OCI-LY7 (cell line): Measurements from ENCODE around the gene ECE1. TPM values are rescaled to one million over a fixed set of nuclear protein-coding genes. Genes with fewer than 3 reads are reported as not detected.
"Not testable (repeated sequence)": the region's sequence is repeated elsewhere in the genome, so short reads cannot be mapped to it uniquely, and the experiment has no call there.

Experiments used
- BruUV-seq: library from RNA; stranded (reverse); fragments of 400-500 nt; replicated peaks from 2 replicates; lab custom pipeline; 2021; lab: Mats Ljungman, UMichigan
- CTCF ChIA-PET: fragments of 300-600 bp; sonication (Branson Sonifier 250); formaldehyde crosslinking; loops from one replicate; lab custom pipeline; 2022; ENCODE audit warnings: antibody characterized with exemption; ENCODE audit not compliant: unreplicated experiment; lab: Charles Lee
- POLR2A ChIA-PET: fragments of 300-600 bp; sonication (Branson Sonifier 250); formaldehyde crosslinking; loops from one replicate; lab custom pipeline; 2022; ENCODE audit warnings: antibody characterized with exemption; lab: Charles Lee
- DNase-seq: peaks from one replicate; pipeline ENCODE4 v3.0.0-alpha.2; 2015; ENCODE audit warnings: low spot score
- H2AFZ ChIP-seq: fragments of 200-600 bp; sonication (generic), shearing (Covaris generic); 2 replicates; pipeline ENCODE4 v1.6.1; 2014; ENCODE audit warnings: mild to moderate bottlenecking, antibody characterized with exemption, low read length, moderate library complexity
- H3K27ac ChIP-seq: fragments of 200-600 bp; sonication (generic); 2 replicates; pipeline ENCODE4 v1.5.1; 2014; ENCODE audit warnings: mixed run types, low read depth, mild to moderate bottlenecking, moderate library complexity, low read length, inconsistent platforms; ENCODE audit not compliant: poor library complexity, severe bottlenecking
- H3K36me3 ChIP-seq: fragments of 200-600 bp; sonication (generic); 2 replicates; pipeline ENCODE4 v1.6.1; 2014; ENCODE audit warnings: mild to moderate bottlenecking, antibody characterized with exemption, low read length, moderate library complexity, mixed read lengths; ENCODE audit not compliant: insufficient read depth
- H3K4me1 ChIP-seq: fragments of 200-600 bp; sonication (generic); 2 replicates; pipeline ENCODE4 v1.5.1; 2014; ENCODE audit warnings: mild to moderate bottlenecking, low read length; ENCODE audit not compliant: insufficient read depth, poor library complexity, severe bottlenecking
- H3K4me2 ChIP-seq: fragments of 200-600 bp; sonication (generic); 2 replicates; pipeline ENCODE4 v1.6.1; 2014; ENCODE audit warnings: mild to moderate bottlenecking, low read length
- H3K4me3 ChIP-seq: fragments of 200-600 bp; sonication (generic); 2 replicates; pipeline ENCODE4 v1.5.1; 2014; ENCODE audit warnings: mild to moderate bottlenecking, low read depth, low read length; ENCODE audit not compliant: poor library complexity, severe bottlenecking
- H3K79me2 ChIP-seq: fragments of 200-600 bp; sonication (generic); 2 replicates; pipeline ENCODE4 v1.6.1; 2016; ENCODE audit warnings: low read depth, mild to moderate bottlenecking, low read length, moderate library complexity, mixed read lengths; ENCODE audit not compliant: insufficient read depth
- H3K9me2 ChIP-seq: fragments of 200-600 bp; sonication (generic); 2 replicates; pipeline ENCODE4 v1.6.1; 2016; ENCODE audit warnings: mild to moderate bottlenecking, low read length, mixed read lengths; ENCODE audit not compliant: insufficient read depth
- H3K9me3 ChIP-seq: fragments of 200-600 bp; sonication (generic); 2 replicates; pipeline ENCODE4 v1.6.1; 2014; ENCODE audit warnings: mild to moderate bottlenecking, mixed run types, low read length, mixed read lengths
- H4K20me1 ChIP-seq: fragments of 200-600 bp; sonication (generic); 2 replicates; pipeline ENCODE4 v1.6.1; 2014; ENCODE audit warnings: mild to moderate bottlenecking, antibody characterized with exemption, low read length, moderate library complexity, mixed read lengths; ENCODE audit not compliant: insufficient read depth
- EZH2phosphoT487 ChIP-seq: fragments of 200-600 bp; sonication (generic); IDR thresholded peaks from 2 replicates; pipeline ENCODE4 v1.6.1; 2018; ENCODE audit warnings: low read depth, borderline replicate concordance, mild to moderate bottlenecking, mixed run types, antibody characterized with exemption, low read length, moderate library complexity, mixed read lengths
- intact Hi-C: fragments of 100-400 bp; cut with micrococcal nuclease; formaldehyde crosslinking; loops from one replicate; pipeline ENCODE4 v1.10.0; 2022; ENCODE audit not compliant: unreplicated experiment
- total RNA-seq, 2 experiments: library from RNA; depleted of rRNA in 1 of 2; stranded (reverse); fragments of >200 nt in 1 of 2; shearing (Covaris generic) in 1 of 2; gene quantifications; 2 replicates each; pipeline ENCODE4 v1.2.3, GENCODE V29; 2014 to 2022
- TF ChIP-seq, protein P1 (sequence below): fragments of 200-600 bp; sonication (generic); conservative IDR thresholded peaks from 2 replicates; pipeline ENCODE4 v1.5.1; 2014; ENCODE audit warnings: mild to moderate bottlenecking, antibody characterized with exemption, low read length, moderate library complexity, mixed read lengths

Gene ECE1
- total RNA-seq, 2 experiments from 2014 or later: 20.0 to 32.8 TPM

DNA sequence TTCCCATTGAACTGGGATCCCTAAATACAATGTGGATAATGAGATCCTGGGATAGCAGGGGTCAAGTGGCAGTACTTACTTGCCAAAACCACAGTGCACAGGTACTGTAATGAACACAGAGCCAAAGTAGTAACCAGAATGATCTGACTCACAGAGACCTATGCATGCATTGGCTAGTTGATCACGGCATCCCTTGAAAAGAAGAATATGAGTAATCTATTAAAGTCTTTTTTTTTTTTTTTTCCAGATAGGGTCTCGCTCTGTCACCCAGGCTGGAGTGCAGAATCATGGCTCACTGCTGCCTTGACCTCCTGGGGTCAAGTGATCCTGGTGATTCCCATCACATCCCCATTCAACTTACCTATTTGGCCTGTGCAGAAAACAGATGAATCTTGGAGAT lies 84.1 kb downstream of the ECE1 start:
- CTCF ChIA-PET: no interaction called here
- Histone ChIP-seq H3K9me3 (no peaks in the 10 kb centered on the region), H4K20me1 (no peaks in the 10 kb centered on the region), H3K4me1 (no peaks in the 10 kb centered on the region), H3K79me2 (no peaks in the 10 kb centered on the region), H3K27ac (no peak overlapping the region), H3K36me3 (no peaks in the 10 kb centered on the region), H3K4me2 (no peak overlapping the region), H2AFZ (no peak overlapping the region), H3K4me3 (no peak overlapping the region), H3K9me2 (no peaks in the 10 kb centered on the region)
- no TSS peak for BruUV-seq
- no peak for DNase-seq
- TF ChIP-seq EZH2phosphoT487: no peak
- TF ChIP-seq, protein P1, sequence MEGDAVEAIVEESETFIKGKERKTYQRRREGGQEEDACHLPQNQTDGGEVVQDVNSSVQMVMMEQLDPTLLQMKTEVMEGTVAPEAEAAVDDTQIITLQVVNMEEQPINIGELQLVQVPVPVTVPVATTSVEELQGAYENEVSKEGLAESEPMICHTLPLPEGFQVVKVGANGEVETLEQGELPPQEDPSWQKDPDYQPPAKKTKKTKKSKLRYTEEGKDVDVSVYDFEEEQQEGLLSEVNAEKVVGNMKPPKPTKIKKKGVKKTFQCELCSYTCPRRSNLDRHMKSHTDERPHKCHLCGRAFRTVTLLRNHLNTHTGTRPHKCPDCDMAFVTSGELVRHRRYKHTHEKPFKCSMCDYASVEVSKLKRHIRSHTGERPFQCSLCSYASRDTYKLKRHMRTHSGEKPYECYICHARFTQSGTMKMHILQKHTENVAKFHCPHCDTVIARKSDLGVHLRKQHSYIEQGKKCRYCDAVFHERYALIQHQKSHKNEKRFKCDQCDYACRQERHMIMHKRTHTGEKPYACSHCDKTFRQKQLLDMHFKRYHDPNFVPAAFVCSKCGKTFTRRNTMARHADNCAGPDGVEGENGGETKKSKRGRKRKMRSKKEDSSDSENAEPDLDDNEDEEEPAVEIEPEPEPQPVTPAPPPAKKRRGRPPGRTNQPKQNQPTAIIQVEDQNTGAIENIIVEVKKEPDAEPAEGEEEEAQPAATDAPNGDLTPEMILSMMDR: no peak
- POLR2A ChIA-PET: no interaction called here
- intact Hi-C loops: no loop called here

DNA sequence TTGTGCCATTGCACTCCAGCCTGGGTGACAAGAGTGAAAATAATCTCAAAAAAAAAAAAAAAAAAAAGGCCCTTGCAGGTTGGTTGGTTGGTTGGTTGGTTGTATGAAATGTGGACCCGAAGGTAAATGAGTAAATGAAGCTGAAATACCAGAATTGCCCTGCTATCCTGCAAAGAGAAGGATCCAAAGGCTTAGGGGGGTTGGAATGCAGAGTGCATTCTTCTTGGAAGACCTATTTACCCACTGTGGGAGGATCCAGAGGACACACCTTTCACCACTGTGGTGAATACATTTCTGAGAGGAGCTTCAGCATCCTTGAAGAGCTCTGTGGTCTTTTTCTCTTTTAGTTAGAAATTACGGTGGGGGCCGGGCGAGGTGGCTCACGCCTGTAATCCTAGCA lies 84.8 kb downstream of the ECE1 start:
- H3K4me2 ChIP-seq: no peak overlapping the region
- H3K36me3 ChIP-seq: no peaks in the 10 kb centered on the region
- no peaks in the 10 kb centered on the region for H3K9me2 ChIP-seq
- DNase-seq: no peak
- no peak overlapping the region for H3K4me3 ChIP-seq
- H3K9me3 ChIP-seq: no peaks in the 10 kb centered on the region
- no peaks in the 10 kb centered on the region for H3K4me1 ChIP-seq
- BruUV-seq: no TSS peak
- CTCF ChIA-PET: no interaction called here
- intact Hi-C loops: no loop called here
- POLR2A ChIA-PET: interaction anchor here (0.6 to 0.7 kb wide), 2 partner anchors 83 to 218 kb away, joined by 3 read pairs; no protein-coding TSS in a partner anchor
- H3K79me2 ChIP-seq: no peaks in the 10 kb centered on the region
- no peak overlapping the region for H2AFZ ChIP-seq
- no peak overlapping the region for H3K27ac ChIP-seq
- TF ChIP-seq, protein P1: no peak
- TF ChIP-seq EZH2phosphoT487: no peak
- no peaks in the 10 kb centered on the region for H4K20me1 ChIP-seq

DNA sequence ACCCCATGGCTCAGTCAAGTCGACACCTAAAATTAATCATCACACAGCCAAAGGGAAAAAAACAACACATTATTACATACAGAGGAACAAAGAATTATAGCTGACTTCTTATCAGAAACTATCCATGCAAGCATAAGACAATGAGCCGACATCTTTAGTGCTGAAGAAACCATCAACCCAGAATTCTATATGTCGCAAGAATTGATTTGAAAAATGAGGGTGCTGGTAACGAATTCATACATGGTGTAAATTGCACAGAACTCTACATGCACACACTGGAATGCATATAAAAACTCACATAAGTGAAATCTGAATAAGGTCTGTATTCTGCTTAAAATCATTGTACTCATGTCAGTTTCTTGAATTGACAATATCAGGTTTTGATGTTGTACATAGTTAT lies 88.6 kb downstream of the ECE1 start:
- no peaks in the 10 kb centered on the region for H3K9me3 ChIP-seq
- no peak overlapping the region for H3K4me3 ChIP-seq
- no TSS peak for BruUV-seq
- ChIA-PET CTCF (no interaction called here), POLR2A (no interaction called here)
- H3K4me2 ChIP-seq: no peak overlapping the region
- H3K36me3 ChIP-seq: no peaks in the 10 kb centered on the region
- H2AFZ ChIP-seq: no peak overlapping the region
- no peaks in the 10 kb centered on the region for H3K9me2 ChIP-seq
- H3K4me1 ChIP-seq: no peaks in the 10 kb centered on the region
- intact Hi-C loops: no loop called here
- no peaks in the 10 kb centered on the region for H3K79me2 ChIP-seq
- no peak overlapping the region for H3K27ac ChIP-seq
- DNase-seq: no peak
- H4K20me1 ChIP-seq: no peaks in the 10 kb centered on the region
- TF ChIP-seq, protein P1: no peak
- TF ChIP-seq EZH2phosphoT487: no peak

DNA sequence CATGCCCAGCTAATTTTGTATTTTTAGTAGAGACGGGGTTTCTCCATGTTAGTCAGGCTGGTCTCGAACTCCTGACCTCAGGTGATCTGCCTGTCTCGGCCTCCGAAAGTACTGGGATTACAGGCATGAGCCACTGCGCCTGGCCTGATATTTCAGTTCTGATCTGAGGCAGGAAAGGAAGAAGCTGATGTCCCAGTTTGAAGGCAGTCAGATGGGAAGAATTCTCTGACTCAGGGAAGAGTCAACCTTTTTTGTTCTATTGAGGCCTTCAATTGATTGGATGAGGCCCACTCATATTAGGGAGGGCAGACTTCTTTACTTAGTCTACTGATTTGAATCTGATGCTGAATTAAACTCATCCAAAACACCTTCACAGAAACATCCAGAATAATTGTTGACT lies 89.0 kb downstream of the ECE1 start:
- H3K4me2 ChIP-seq, H3K4me1 ChIP-seq, DNase-seq, H3K36me3 ChIP-seq, H3K9me2 ChIP-seq, H3K4me3 ChIP-seq, H2AFZ ChIP-seq, H3K79me2 ChIP-seq, POLR2A ChIA-PET, intact Hi-C loops, BruUV-seq, H3K9me3 ChIP-seq, CTCF ChIA-PET, H3K27ac ChIP-seq, H4K20me1 ChIP-seq: not testable (repeated sequence)
